PC-9 (cell line): ENCODE data around the gene TENM4.

Experiments
- CTCF ChIP-seq: fragments of 200-600 bp; sonication (generic); conservative IDR thresholded peaks from 2 replicates; pipeline ENCODE4 v1.6.1; 2017; ENCODE audit warnings: mixed run types, antibody characterized with exemption, mild to moderate bottlenecking, moderate library complexity
- EZH2 ChIP-seq: fragments of 200-600 bp; sonication (generic); IDR thresholded peaks from 2 replicates; pipeline ENCODE4 v1.8.0; 2017; ENCODE audit warnings: antibody characterized with exemption, low read depth

- TF ChIP-seq CTCF = no peak
- TF ChIP-seq EZH2 = no peak
Observed at GRCh38 chr11:79440571-79441460, at the start of gene TENM4.
